ENCODE results near the gene SETBP1.

DNA sequence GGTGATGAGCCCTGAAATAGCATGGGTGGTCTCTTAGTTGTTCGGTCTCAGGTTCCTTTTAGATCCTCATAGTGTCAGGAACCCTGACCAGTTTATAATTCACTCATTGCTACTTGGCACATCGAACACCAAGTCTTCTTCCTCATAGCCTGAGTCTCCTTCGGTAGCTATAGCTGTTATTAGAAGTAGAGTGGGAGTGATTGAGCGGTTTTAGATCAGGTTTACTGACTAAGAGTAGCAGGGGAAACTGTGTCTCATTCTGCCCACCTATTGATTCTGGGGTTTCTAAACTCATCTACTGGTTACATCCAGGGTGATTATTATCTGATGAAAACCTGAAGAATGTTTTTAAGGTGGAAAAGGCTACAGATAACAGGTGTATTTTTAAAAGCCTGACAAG is 114.6 kb downstream of the SETBP1 start:
- TF ChIP-seq, protein P1, sequence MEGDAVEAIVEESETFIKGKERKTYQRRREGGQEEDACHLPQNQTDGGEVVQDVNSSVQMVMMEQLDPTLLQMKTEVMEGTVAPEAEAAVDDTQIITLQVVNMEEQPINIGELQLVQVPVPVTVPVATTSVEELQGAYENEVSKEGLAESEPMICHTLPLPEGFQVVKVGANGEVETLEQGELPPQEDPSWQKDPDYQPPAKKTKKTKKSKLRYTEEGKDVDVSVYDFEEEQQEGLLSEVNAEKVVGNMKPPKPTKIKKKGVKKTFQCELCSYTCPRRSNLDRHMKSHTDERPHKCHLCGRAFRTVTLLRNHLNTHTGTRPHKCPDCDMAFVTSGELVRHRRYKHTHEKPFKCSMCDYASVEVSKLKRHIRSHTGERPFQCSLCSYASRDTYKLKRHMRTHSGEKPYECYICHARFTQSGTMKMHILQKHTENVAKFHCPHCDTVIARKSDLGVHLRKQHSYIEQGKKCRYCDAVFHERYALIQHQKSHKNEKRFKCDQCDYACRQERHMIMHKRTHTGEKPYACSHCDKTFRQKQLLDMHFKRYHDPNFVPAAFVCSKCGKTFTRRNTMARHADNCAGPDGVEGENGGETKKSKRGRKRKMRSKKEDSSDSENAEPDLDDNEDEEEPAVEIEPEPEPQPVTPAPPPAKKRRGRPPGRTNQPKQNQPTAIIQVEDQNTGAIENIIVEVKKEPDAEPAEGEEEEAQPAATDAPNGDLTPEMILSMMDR (IDR thresholded peaks at IDR 0.05) = no peak
- TF ChIP-seq POLR2A (IDR thresholded peaks at IDR 0.05) = no peak
